Measurements from ENCODE around the gene PARD3.

DNA sequence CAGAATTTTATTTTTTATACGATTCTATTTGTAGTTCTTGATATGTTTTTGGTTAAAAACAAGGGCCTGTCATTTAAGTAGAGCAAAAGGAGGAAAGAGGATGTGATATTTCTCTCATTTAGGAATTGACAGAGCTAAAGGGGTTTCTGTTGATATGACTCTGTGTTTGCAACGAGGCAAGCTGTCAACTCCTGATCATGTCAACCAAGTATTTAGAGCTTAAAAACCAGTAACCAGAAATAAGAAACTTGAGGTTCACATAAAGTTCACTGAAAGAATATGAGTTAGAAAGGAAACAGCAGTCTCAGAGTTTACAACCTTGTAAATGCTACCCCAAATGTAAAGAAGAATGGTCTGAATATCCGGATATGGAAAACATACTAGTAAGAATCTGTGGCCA is 434.2 kb downstream of the PARD3 start:
- TF ChIP-seq EZH2 (IDR thresholded peaks at IDR 0.05; ENCODE audit: insufficient read depth, poor library complexity, severe bottlenecking) (no peak), EZH2phosphoT487 (IDR thresholded peaks at IDR 0.05; ENCODE audit: insufficient read depth, low read depth) (no peak)
